Esophagus squamous epithelium (tissue), 4 donors: ENCODE results near the gene EGF.

ENCODE experiments used
- CTCF ChIP-seq, 6 experiments: fragments of 450-650 bp in 4 of 6; fragments of 200-600 bp in 2 of 6; sonication (generic) in 2 of 6; IDR thresholded peaks; one replicate each; pipeline ENCODE4 v1.5.1; 2016 to 2019; ENCODE audit warnings: antibody characterized with exemption in 6 of 6, mild to moderate bottlenecking in 4 of 6, moderate library complexity in 4 of 6
- POLR2A ChIP-seq, 4 donors: fragments of 450-650 bp; IDR thresholded peaks; one replicate each; pipeline ENCODE4 v1.6.1; 2017; ENCODE audit warnings: antibody characterized with exemption in 4 of 4, mild to moderate bottlenecking in 4 of 4, moderate library complexity in 3 of 4

- TF ChIP-seq CTCF (IDR thresholded peaks at IDR 0.05), result no peak
- no peak for TF ChIP-seq POLR2A (IDR thresholded peaks at IDR 0.05)
Observed at GRCh38 chr4:109947457-109947856, 34.8 kb downstream of the EGF start.
